Activated CD4-positive, alpha-beta T cell treated with anti-CD3 and anti-CD28 coated beads, Interleukin-2, amount 50 U/mL, for 1 hour (primary cell): ENCODE data around the gene BABAM2.
"Not testable (repeated sequence)": the region's sequence is repeated elsewhere in the genome, so short reads cannot be mapped to it uniquely, and the experiment has no call there.

Source experiments
- DNase-seq: peaks from one replicate; pipeline ENCODE4 v3.0.0-alpha.2; 2020

BABAM2 gene

DNA sequence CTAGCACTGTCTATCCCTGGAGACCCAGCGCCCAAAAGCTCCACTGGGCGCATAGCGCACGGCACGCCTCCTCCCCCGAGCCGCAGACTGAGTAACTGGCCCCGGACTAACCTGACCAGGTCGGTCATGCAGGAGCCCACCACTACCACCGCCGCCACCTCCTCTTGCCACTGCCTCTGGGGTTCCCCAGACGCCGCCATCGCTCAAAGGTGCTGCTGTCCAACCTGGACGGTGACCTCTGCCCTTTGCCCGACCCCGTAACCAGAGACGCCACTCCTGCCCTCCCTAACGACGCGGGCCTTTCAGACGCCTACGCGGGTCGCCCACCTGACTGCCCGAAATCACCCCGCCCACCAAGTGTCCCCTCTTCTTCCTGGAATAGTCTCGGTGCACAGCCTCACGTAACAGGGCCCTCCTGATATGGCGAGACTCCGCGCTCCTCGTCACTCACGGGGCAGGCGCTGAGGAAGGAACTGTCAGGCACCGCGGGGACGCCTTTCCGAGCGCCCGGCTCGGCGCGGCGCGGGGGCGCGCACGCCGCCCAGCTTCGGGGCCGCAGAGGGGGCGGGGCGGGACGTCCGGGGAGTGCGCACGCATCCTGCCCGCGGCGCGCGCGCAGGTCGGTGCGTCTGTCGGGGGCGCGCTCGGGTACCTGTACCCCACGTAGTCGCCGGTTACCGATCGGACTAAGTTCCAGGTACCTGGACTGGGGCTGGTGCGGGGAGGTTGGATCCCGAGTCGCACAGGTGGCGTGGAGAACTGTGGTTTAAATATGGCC, at the start of gene BABAM2, which contains the start of gene RBKS:
Gene BABAM2, plus strand, starts transcription at position 584 of the 778 bp plus-strand sequence. CDS start 3,828 bp downstream, outside the sequence.
Gene RBKS, minus strand, starts transcription at position 242 of the 778 bp plus-strand sequence. Its CDS starts 42 bp downstream, at position 200.
- DNase-seq = peak; percentile 87

DNA sequence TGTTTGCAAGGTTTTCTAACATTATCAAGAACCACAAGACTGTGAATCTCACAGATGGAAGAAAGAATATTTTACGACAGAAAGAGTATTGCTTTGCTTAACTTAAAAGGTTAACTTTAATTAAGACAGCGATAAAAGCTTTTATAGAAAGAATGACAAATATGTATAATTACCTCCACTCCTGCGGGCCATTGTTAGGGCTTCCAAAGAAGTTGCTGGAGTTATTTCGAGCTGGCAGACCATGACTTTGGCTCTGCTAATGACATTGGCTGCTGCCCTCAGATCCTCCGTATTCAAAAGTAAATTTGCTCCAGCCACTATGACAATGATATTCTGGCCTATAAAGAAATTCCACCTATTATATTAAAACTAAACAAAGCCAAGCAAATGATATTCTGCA, 47.6 kb upstream of the BABAM2 start:
- DNase-seq = no peak

DNA sequence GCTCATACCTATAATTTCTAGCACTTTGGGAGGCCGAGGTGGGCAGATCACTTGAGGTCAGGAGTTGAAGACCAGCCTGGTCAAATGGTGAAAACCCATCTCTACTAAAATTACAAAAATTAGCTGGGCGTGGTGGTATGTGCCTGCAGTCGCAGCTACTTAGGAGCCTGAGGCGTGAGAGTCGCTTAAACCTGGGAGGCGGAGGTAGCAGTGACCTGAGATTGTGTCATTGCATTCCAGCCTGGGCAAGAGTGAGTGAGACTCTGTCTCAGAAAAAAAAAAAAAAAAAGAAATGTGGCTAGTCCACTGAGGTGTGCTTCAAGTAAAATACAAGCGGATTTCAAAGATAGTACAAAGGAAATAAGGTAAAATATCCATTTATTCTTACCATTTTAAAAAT, 46.5 kb upstream of the BABAM2 start:
- DNase-seq = no peak

DNA sequence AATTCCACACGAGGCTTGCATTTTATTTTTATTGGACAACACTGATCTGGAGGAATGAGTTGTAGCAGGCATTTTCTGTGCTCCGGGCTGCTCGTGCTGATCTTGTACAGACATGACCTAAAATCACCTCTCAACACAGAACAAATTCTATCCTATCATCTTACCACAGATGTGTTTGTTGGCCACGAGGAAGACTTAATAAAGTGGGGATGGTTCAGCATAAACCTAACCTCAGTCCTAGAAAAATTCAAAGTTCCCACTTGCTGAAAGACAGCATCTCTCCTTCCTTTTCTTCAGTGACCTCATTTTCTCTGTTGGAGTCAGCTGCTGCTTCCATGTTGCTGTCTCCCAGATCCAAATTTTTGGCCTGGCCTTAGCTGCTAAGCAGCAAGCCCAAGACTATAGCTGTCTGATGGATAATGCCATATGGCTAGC, 45.7 kb upstream of the BABAM2 start:
- DNase-seq = no peak

DNA sequence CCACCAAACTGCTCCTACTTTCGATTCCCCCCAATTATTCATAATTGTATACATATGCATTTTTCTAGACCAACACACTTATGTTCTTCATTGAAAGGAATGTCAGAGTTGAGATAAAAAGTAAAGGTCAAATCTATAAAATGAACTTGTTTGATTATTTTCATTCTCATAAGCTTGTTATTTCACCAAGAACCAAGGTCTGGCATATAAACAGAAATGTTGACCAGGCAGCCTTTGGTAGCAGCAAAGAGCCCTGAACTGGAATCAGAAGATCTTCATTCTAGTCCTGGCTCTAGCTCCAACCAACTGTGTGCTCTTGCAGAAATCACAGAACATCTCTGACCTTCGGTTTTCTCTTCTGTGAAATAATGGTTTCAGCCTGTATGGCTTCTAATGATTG, 43.2 kb upstream of the BABAM2 start:
- DNase-seq = no peak

DNA sequence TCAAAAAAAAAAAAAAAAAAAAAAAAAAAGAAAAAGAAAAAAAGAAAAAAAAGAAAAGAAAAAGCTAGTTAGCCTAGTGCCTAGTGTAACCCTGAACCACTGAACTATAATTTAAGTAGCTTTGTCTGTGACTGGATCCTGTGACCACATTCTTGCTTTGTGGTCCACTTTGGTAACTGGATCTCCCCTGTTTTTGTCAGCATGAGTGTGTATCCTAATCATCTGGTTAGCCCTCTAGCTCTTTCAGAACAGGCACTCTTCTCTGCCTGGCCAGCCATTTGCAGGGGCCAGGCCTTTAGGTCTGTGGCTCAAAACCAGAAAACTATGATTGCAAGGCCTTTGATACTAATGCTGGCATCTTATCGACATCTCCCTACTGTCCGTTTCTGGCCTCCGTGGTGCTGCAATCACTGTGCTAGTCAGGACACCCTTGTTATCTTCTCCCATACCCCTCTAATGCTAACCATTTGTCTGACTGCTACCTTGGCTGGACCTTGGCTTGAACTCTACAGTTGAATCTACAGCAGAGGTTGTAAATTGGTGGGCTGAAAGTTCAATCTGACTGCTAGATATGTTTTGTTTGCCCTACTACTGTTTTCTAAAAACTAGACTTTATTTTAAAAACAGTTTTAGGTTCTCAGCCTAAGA, 40.8 kb upstream of the BABAM2 start:
- DNase-seq = no peak

DNA sequence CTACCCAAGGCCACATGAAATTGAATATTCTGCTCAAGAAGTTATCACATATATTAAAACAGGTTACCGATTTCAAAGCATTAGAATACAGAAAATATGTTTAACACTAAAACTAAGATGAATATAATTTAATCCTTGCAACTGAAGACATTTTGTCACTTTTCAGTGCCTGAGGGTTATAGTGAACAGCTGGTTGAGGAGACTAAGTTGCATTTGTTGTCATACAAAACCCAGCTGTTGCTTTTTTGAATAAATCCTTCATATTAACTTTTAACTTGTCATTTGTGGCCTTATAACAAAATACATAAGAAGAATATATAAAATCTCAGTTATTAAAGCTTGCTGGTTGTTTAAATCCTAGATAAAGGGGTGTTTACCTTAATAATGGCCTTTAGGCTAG, 37.8 kb upstream of the BABAM2 start:
- no peak for DNase-seq

DNA sequence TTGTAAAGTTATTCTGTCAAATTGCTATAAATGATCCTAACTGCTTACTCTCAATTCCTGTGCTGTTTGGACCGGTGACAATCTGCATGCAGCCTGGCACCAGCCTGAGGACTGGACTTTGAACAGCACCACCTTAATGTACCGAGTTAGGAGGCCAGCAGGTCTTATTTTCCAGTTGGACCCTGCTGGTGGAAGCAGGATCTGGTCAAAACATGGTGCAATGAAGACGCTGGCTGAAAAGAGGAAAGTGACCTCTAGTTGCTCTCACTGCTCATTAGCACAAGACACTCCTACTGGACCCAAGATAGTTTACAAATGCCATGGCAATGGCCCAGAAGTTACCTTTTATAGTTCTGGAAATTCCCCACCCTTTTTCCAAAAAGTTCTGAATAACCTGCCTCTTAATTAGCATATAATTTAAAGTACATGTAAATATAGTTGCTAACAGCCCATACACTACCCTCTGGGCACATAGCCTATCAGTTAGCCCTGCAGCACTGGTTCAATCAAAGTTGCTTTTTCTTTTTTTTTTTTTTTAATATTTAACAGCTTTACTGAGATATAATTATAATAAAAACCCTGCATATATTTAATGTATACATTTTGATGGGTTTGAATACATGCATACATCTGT, 36.2 kb upstream of the BABAM2 start:
- DNase-seq = no peak

DNA sequence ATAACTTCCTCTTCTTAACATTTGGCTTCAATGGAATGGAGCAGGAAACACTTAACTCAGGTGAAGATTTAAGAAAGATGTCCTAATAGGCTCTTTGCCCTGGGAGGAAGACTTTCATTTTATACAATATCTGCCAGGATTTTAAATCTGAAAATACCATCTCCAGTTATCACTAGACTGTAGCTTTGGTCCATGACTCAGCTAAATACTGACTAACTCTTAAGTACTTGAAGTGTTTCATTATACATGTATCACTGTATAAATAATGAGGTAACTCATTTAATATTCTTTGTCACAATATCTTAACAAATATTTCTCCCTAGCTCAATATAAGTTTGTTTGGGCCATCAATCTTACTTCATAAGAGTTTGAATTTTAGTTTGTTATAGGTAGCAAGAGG, 35.1 kb upstream of the BABAM2 start:
- no peak for DNase-seq

DNA sequence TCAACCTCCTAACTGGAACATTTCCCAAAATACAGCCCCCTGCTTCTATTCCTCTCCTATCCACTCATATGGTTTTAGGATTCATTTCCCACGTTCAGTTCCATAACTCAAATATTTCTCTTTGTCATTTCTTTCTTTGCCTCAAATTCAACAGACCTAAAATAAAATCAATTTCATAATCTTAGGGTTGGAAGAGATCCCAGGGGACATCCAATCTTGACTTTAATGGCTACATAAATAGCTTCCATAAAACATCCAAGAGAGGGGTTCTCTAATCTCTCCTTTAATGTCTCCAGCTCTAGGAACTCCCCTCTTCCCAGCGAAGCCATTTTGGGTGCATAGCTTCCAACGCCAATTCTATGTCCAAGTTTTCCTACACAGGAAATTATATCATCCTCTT, 34.1 kb upstream of the BABAM2 start:
- DNase-seq = no peak

DNA sequence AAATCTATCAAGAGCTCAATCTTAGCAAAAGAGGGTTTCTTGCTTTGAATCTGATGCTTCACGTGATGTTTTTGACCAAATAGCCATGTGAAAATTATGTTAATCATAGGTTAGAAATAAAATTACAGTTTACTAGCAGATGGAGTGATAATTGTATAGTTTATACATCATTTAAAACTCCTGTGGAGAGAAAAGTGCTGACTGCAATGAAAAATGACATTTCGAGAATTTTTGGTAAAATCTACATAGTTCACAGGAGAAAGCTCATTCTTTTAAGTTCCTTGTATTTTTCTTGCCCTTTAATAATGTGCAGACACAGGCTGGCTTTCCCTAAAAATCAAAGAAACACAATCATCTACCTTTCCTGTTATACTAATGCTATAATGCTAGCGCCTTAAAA, 33.6 kb upstream of the BABAM2 start:
- no peak for DNase-seq

DNA sequence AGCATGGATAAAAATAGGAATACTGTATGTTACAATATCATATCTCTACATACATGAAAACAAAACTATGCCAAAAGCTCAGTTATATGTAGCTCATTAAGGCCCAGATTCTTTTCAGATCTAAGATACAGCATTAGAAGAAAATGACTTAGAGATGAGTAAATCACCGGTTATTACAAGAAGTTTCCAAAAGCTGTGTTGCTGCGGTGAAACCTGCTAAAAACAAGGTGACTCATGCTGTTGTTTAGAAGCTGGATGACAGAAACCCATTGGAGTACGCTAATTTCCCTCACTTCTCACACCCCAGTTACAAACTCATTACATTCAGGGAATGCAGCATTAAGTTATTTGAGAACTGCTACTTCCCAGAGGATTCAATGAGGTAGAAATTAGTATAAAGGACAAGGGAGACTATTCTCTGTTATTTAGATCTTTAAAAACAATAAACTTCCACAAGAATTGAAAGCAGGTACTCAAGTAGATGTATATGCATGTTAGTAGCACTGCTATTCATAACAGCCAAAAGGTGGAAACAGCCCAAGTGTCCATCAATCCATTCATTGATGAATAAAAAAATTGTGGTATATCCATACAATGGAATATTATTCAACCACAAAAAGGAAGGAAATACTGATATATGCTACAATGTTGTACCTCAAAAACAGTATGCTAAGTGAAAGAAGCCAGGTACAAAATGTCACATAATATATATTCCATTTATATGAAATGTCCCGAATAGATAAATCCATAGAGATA, 32.9 kb upstream of the BABAM2 start:
- no peak for DNase-seq

DNA sequence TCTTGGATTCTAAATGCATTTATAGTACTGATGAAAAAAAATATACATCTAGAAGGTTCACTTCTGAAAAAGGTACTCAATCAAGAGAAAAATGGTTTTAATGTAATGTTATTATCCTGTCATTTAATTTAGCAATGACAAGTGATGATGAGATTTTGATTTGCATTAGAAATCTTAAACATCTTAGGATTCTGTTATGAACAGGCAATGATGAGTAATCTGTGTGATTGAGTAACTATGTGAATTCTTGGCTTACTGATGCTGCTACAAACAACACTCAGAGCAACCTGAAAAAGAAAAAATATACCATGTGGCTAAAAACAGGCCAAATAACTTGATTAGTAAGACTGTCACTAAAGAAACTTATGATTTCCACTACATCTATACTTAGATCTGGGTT, 30.4 kb upstream of the BABAM2 start:
- DNase-seq = no peak

DNA sequence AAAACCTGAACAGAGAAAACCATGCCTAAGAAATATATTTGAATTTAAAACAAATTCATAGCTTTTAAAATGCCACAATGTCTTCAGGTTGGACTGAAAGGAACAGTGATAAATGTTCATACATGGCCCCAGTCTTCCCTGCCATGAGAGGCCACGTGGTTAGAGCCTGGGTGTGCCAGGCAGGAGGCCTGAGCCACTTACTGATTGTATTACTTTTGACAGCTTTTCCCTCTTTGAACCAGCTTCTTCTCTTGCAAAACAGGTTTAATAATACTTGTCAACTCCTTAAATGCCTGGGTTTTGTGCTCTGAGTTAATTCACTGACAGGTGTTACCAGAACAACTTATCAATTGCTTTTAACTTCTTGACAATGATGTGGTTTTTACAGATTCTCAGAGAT, 27.4 kb upstream of the BABAM2 start:
- DNase-seq = no peak

DNA sequence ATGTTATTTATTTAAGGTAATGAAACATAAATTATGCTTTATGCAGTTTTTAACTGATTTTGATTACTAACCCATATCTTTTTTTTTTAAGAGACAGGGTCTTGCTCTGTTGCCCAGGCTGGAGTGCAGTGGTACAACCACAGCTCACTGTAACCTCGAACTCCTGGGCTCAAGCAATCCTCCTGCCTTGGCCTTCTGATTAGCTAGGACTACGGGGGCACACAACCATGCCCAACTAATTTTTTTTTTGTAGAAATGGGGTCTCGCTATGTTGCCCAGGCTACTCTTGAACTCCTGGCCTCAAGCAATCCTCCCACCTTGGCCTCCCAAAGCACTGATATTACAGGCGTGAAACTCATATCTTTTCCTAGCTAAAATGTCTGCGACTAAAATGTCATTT, 26.6 kb upstream of the BABAM2 start:
- not testable (repeated sequence) for DNase-seq

DNA sequence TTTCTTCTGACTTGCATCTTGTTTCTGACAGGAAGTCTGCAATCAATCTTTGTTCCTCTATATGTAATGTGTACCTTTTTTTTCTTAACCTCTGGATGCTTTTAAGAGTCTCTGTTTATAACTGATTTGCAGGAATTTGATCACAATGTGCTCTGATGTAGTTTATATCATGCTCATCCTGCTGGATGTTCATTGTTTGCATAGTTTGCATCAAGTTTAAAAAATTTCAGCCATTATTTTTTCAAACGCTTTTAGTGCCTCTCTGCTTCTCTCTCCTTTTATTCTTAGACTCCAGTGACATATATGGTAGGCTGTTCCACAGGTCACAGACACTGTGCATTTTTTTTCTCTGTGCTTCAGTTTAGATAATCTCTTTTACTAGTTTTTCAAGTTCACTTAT, 24.3 kb upstream of the BABAM2 start:
- DNase-seq = no peak

DNA sequence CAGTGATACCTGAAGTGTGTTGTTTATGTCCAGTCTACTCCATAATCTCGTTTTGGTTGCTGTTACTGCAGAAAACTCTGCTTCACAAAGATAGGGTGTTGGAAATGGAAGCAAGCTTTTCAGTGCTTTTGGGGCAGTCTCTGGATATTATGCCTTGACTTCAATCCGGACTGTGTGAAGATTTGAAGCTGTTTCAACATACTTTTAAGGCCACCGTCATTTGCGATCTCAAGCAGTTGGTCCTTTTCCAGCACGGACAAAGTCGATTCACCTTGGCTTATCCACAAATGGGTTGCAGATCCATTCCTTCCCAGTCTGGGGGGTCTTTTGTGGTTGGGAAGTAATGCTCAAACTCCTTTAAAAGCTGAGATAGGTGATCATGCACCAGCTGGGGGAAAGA, 20.8 kb upstream of the BABAM2 start:
- no peak for DNase-seq

DNA sequence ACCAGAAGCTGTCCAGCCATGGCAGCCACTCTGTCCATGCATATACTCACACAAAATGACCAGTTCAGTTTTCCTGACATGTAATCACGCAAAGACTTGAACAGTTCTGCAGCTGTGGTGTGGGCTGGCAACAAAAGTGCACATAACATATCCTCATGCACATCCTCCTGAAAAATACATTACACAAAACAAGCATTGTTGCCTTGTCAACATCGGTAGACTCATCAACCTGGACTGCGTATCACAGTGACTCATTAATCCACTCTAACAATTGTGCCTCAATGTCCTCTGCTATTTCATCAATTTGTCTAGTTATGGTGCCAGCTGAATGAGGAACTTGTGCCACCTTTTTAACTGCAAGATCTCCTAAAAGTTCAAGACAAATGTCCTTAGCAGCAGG, 19.8 kb upstream of the BABAM2 start:
- DNase-seq = no peak

DNA sequence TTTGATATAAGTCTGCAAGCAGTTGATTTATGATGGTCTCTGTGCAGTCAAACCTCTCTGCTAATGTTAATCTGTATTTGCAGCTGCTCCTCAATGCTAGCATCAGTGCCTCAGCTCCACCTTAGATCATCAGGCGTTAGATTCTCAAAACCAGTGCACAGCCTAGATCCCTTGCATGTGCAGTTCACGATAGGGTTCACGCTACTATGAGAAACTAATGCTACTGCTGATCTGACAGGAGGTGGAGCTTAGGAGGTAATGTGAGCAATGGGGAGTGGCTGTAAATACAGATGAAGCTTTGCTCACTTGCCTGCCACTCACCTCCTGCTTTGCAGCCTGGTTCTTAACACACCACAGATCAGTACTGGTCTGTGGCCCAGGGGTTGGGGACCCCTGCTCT, 18.7 kb upstream of the BABAM2 start:
- no peak for DNase-seq

DNA sequence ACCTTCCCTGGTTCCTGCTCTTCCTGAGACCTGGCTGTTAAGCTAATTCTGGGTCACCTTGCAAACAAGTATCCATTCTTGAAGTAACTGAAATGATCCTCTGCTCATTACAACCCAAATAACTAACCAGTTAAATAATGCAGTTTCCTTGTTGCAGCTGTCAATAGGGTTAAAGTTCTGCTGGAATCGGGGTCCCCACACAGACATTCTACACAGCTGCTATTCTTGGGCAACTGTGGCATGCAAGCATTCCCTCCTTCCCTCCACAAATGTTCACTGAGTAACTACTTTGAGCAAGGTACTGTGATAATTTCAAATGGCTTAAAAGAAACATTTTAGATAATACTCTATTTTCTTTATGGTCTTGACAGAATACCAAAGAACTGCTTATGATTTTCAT, 17.4 kb upstream of the BABAM2 start:
- no peak for DNase-seq

DNA sequence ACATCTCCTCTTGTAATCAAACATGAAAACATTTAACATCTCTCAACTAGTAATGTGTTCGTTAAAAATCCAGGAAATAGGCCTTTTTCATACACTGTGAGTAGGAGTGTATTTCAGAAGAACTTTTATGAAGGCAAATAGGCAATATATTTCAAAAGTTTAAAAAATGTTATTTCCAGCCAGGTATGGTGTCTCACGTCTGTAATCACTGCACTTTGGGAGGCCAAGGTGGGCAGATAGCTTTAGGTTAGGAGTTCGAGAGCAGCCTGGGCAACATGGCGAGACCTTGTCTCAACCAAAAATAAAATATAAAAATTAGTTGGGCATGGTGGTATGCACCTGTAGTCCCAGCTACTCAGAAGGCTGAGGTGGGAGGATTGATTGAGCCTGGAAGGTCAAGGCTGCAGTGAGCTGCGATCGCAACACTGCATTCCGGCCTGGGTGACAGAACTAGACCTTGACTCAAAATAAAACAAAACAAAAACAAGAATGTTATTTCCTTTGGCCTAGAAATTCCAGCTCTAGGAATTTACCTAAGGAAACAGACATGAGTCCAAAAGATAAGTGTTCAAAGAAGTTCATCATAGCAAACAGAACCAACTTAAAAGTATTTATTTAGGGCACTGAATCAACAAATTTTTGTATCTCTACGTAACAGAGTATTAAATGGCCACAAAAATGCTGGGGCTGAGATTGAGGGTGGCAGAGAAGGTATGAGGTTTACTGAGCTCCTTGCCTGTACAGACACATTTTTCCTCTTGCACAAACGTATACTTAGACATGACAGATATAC, 15.2 kb upstream of the BABAM2 start:
- no peak for DNase-seq

DNA sequence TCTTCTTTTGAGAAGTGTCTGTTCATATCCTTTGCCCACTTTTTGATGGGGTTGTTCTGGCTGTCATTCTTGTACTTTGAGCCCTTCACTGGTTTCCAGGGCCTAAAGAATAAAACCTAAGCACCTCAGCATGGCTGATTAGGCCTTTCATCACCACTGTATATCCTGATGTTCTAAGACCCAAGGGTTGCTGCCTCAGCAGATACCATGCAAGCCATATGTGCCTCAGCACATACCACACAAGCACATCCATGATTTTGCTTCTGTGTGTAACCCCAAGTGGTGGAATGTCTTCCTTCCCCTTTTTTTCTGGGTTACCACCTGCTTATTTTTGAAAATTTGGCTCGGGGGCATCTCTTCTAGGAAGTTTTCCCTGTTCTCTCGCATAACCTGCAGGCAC, 11.7 kb upstream of the BABAM2 start:
- DNase-seq = no peak
